HG03135 (cell line): Measurements from ENCODE around the gene CTSA.
"Not testable (repeated sequence)": the region's sequence is repeated elsewhere in the genome, so short reads cannot be mapped to it uniquely, and the experiment has no call there.

Experiments used
- ATAC-seq: cut with Tn5 transposase; IDR thresholded peaks from one replicate; pipeline ENCODE4 v1.9.1; 2021; ENCODE audit warnings: mild to moderate bottlenecking, moderate library complexity; ENCODE audit not compliant: unreplicated experiment

CTSA gene

DNA sequence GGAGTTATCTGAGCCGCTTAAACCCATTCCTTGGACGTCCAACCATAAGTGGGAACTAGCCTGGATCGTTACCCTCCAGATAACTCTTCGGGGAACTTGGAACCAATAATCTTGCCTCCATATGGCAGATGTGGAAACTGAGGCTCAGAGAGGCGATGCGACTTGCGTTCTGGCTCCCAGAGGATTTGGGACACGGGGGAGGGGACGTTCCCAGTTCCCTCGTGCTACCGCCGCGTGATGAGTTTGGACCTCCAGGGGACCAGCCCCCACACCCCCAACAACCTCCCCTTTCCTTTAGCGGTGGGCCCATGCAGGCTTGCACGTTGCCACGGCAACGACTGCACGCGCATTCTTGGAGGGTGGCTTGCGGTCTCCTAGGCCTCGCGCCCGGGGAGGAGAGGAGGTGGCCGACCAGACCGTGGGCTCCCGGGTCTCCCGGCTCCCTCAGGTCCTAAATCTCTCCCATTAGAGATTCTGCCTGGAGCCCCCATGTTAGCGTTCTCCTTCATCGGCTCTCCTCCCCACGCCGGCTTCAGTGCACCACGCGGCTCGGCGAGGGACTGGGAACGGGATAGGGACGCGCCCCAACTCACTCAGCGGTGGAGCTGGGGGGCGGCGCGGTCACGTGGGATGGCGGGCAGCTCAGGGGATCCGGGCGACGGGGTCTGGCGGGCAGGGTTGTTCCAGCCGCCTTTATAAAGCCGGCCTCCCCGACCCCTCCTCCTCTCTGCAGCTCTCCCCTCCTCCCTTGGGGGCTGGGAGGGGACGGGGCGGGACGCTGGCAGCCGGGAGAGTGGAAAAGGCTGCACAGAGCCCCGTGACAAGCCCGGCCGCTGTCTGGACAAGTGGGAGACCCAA is 20.6 kb downstream of the CTSA start, which contains the start of gene PLTP:
Gene PLTP, minus strand, starts transcription at position 670 of the 858 bp plus-strand sequence. CDS start 703 bp downstream, outside the sequence.
- no peak for ATAC-seq

- no peak for ATAC-seq
Observed at GRCh38 chr20:45912344-45912682, 21.2 kb downstream of the CTSA start.

GRCh38 chr20:45913116-45913515 is 22.0 kb downstream of the CTSA start:
- no peak for ATAC-seq

GRCh38 chr20:45917790-45918141 is 26.6 kb downstream of the CTSA start:
- no peak for ATAC-seq

DNA sequence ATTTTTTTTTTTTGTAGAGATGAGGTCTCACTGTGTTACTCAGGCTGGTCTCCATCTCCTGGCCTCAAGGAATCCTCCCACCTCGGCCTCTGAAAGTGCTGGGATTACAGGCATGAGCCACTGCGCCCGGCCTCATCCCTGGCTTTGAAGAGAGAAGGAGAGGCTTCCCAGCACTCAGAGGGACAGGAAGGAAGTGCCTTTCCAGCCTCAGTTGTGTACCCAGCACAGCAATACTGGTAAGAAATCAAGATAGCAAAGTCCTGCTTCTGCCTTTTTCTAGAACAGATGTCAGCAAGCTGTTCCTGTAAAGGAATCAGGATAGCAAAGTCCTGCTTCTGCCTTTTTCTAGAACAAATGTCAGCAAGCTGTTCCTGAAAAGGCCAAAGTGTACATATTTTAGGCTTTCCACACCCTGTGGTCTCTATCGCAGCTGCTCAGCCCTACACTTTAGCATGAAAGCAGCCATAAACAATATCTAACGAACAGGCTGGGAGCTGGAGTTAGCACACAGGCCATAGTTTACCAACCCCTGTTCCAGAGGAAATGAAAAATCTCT is 27.1 kb downstream of the CTSA start:
- ATAC-seq = no peak

- ATAC-seq = no peak
Observed at GRCh38 chr20:45918779-45919537, 27.8 kb downstream of the CTSA start.

DNA sequence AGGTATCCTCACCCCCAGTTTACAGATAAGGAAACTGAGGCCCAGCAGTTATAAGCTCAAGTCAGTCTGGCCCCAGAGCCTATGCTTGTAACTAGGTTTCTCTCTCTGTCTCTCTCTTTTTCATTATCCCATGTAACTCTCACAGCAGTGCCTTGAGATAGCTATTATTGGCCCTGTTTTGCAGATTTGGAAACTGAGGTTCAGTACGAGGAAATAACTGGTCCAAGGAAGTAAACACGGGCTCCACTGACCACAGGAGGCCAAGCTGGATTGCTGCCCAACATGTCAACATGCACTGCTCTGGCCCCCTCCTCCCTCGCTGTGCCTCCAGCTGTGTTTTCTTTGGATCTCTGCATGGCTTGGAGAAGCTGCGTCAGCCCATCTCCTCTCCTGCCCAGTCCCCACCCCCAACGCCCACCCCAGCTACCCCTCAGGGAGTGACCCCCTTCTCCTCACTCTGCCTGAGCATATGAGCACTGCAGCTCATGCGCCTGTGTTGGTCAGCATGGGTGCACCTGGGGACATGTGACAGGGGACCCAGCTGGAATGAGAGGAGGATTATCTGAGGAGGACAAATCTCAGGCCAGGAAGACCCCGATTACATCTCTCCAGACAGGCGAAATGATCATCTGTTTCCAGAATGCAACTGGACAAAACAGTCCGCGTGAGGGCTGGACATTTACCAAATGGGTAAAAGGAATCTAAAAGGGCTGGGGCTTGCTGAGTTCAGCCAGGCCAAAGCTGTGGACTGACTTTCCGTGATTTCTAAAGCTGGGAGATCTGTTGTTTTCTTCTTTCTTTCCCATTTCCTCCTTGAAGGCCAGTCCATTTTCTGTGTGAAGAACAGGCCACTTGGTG is 28.6 kb downstream of the CTSA start:
- ATAC-seq = no peak

GRCh38 chr20:45920462-45921336 is 29.6 kb downstream of the CTSA start:
- no peak for ATAC-seq

DNA sequence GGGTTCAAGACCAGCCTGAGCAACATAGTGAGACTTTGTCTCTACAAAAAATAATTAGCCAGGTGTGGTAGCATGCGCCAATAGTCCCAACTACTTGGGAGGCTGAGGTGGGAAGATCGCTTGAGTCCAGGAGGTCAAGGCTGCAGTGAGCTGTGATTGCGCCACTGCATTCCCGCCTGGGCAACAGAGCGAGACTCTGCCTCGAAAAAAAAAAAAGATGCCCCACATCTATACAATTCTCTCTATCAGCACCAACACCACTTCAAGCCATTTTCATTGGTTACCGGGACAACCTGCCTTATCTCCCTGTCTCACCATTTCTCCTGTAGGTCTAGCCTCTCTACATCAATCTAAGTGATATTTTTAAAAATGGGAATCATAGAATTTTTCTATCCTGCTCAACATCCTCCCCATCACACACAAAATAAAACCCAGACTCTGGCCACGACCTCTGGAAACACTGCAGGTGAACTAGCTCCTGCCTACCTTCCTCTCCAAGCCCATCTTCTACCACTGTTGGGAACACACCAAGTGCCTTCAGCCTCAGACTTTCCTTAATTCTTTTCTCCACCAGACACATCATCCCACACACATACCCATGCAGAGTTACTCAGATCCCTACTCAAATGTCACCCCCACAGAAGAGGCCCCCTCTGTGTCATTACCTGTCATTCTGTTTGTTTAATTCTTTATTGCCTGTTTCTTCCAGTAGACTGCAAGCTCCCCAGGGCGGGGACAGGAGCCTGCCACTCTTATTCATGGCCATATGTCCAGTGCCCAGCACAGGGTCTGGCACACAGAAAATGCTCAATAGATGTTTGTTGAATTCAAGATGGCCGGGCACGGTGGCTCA is 30.4 kb downstream of the CTSA start:
- ATAC-seq = no peak

GRCh38 chr20:45924391-45925261 is 33.5 kb downstream of the CTSA start:
- ATAC-seq = no peak

DNA sequence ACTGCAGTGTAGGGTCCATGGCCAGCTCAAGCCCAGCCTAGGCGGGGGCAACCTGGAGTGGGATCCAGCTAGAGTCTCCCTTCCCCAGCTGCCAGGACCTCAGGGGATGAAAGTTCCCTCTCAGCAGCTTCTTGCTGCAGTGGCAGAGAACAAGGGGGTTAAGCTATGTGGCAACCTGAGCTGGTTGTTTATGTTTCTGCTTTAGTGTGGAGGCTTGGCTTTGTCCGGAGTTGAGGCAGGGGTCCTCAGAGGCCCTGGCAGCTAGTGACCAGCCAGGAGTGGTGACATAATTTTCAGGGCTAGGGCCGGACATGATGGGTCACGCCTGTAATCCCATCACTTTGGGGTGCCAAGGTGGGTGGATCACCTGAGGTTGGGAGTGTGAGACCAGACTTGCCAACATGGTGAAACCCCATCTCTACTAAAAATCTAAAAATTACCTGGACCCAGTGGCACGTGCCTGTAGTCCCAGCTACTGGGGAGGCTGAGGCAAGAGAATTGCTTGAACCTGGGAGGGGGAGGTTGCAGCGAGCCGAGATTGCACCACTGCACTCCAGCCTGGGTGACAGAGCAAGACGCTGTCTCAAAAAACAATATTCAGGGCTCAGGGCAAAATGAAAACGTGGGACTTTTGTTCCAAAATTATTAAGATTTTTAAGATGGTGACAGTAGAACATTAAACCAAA is 34.8 kb downstream of the CTSA start:
- no peak for ATAC-seq

GRCh38 chr20:45926731-45927070 is 35.6 kb downstream of the CTSA start:
- no peak for ATAC-seq

GRCh38 chr20:45927071-45927878 is 36.1 kb downstream of the CTSA start:
- ATAC-seq = no peak

DNA sequence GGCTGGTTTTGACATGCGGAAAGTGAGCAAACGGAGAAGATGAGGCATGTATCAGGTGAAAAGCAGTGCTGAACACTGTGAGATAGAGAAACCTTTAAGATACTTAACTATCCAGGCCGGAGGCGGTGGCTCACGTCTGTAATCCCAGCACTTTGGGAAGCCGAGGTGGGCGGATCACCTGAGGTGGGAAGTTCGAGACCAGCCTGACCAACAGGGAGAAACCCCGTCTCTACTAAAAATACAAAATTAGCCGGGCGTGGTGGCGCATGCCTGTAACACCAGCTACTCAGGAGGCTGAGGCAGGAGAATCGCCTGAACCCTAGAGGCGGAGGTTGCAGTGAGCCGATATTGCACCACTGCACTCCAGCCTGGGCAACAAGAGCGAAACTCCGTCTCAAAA is 40.5 kb downstream of the CTSA start:
- not testable (repeated sequence) for ATAC-seq

GRCh38 chr20:45933266-45934045 is 42.3 kb downstream of the CTSA start:
- ATAC-seq = no peak

DNA sequence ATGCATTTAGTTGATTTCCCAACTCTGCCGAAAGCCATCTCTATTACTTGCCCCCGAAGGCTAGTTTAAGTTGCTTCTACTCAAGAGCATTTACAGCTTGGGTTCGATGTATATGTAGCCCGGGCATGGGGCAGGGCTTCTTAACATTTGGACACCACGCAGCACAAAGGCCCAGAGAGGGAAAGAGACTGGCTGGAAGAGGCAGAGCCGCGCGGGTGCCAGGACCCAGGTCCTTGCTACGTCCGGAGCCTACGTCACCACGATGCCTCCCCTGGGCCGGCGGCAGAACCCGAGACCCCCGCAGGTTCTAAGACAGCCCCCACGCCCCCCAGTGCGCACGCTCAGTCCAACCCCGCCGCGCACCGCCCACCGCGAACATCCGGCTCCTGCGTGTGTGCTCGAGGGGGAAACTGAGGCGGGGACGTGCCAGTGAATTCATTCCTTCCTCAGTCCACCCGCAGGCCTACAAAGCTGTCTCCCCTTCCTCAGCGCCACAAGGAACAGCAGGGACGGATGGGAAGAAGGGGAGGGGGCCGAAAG is 43.0 kb downstream of the CTSA start:
- ATAC-seq = peak; percentile 14
